ENCODE data around the gene SDSL.
A peak's percentile ranks its signal among the peaks of the same experiment; 100 is the strongest.

SDSL gene

DNA sequence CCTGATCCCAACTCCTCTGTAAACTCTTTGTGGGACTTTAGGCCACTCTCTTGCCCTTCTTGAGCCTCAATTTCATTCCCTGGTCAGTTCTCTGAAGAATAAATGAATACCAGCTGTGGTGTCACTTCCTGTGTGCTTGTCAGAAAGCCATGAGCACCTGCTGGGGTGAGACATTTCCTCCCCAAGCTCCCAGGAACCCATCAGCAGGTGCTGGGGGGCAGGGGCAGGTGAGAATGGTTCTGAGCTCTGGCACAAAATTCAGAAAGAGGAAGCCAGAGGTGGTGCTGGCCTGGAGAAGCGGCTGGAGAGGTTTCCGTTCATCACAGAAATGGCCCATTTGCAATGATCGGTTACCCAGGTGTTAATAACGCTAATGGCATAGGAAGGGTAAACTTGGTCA lies 34.6 kb downstream of the SDSL start:
- DNase-seq (ENCODE audit: low read depth): no peak
- no peak overlapping the region for H3K4me3 ChIP-seq (ENCODE audit: control insufficient read depth, low read depth, low read length)
- TF ChIP-seq, protein P1, sequence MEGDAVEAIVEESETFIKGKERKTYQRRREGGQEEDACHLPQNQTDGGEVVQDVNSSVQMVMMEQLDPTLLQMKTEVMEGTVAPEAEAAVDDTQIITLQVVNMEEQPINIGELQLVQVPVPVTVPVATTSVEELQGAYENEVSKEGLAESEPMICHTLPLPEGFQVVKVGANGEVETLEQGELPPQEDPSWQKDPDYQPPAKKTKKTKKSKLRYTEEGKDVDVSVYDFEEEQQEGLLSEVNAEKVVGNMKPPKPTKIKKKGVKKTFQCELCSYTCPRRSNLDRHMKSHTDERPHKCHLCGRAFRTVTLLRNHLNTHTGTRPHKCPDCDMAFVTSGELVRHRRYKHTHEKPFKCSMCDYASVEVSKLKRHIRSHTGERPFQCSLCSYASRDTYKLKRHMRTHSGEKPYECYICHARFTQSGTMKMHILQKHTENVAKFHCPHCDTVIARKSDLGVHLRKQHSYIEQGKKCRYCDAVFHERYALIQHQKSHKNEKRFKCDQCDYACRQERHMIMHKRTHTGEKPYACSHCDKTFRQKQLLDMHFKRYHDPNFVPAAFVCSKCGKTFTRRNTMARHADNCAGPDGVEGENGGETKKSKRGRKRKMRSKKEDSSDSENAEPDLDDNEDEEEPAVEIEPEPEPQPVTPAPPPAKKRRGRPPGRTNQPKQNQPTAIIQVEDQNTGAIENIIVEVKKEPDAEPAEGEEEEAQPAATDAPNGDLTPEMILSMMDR (conservative IDR thresholded peaks at IDR 0.05; ENCODE audit: control insufficient read depth, insufficient read depth, low read depth, low read length): no peak

DNA sequence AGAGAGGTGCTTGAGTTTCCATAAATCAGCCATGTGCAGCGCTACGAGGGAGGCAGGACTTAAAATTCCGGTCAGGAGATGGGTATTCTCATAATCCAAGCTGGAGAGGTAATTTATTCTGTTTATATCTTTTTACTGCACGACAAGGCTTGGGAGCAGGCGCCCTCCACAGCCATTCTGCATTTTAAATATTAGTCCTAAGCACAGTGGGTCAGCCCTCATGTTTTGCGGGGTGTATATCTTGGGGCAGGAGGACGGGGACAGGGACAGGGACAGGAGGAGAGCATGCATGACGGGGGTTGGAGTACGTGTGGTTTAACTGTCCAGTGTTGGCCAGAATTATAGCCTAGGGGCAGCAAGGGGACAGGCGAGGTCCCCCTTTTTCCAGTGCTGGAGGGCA lies 35.0 kb downstream of the SDSL start:
- DNase-seq (ENCODE audit: low read depth): no peak
- no peak overlapping the region for H3K4me3 ChIP-seq (ENCODE audit: control insufficient read depth, low read depth, low read length)
- TF ChIP-seq, protein P1 (conservative IDR thresholded peaks at IDR 0.05; ENCODE audit: control insufficient read depth, insufficient read depth, low read depth, low read length): no peak

DNA sequence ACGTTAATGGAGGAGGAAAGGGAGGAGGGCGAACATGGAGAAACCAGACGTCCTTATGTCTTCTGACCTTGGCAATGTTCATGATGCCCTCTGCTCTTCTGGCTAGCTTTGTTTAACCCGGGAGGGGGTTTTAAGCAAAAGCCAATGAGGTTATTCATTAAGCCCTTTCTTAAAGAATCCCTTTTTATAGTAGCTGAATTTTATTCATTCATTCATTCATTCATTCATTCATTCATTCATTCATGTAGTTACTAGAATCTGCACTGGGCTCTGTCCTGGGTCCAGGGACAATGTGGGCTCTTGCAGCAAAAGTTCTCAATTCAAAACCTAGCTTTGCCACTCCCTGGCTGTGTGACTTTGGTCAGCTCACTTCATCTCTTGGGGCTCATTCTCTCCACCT lies 35.5 kb downstream of the SDSL start:
- no peak overlapping the region for H3K4me3 ChIP-seq (ENCODE audit: control insufficient read depth, low read depth, low read length)
- no peak for DNase-seq (ENCODE audit: low read depth)
- TF ChIP-seq, protein P1 (conservative IDR thresholded peaks at IDR 0.05; ENCODE audit: control insufficient read depth, insufficient read depth, low read depth, low read length): no peak

DNA sequence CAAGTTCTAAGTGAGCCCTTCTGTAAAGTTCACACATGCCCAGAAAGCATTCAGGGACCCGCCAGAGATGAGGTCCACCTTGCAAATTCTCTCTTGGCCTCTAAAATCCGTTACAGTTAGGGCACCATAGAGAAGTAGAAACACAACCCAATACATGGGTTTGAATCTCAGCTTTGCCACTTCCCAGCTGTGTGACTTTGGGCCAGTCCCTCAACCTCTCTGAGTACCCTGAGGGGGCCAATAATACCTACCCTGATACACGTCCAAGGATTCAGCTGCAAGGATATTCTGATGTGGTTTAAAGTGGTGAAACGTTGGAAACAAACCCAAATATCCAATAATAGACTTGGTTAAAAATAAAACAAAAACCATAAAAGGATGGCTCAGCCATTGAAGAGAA lies 37.8 kb downstream of the SDSL start:
- no peak for DNase-seq (ENCODE audit: low read depth)
- H3K4me3 ChIP-seq (ENCODE audit: control insufficient read depth, low read depth, low read length): no peak overlapping the region
- TF ChIP-seq, protein P1 (conservative IDR thresholded peaks at IDR 0.05; ENCODE audit: control insufficient read depth, insufficient read depth, low read depth, low read length): no peak

DNA sequence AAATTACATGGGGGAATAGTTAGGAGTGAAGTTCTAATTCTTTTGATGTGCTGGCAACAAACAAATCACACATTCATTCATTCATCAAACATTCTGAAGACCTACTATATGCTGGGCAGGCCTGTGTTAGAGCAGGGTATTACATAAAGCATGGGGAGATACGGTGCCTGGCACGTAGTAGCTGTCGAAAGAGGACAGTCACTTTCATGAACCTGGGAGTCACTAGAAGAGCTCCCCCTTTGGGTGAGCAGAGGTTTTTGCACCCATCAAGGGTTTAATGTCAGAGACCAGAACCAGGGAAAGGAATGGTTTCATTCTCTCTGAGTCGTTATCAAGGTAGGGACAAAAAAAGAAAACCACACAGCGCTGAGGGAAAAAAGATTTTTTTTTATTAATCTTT lies 39.5 kb downstream of the SDSL start:
- DNase-seq (ENCODE audit: low read depth): peak; percentile 23
- H3K4me3 ChIP-seq (ENCODE audit: control insufficient read depth, low read depth, low read length): no peak overlapping the region
- TF ChIP-seq, protein P1 (conservative IDR thresholded peaks at IDR 0.05; ENCODE audit: control insufficient read depth, insufficient read depth, low read depth, low read length): peak; percentile 60

DNA sequence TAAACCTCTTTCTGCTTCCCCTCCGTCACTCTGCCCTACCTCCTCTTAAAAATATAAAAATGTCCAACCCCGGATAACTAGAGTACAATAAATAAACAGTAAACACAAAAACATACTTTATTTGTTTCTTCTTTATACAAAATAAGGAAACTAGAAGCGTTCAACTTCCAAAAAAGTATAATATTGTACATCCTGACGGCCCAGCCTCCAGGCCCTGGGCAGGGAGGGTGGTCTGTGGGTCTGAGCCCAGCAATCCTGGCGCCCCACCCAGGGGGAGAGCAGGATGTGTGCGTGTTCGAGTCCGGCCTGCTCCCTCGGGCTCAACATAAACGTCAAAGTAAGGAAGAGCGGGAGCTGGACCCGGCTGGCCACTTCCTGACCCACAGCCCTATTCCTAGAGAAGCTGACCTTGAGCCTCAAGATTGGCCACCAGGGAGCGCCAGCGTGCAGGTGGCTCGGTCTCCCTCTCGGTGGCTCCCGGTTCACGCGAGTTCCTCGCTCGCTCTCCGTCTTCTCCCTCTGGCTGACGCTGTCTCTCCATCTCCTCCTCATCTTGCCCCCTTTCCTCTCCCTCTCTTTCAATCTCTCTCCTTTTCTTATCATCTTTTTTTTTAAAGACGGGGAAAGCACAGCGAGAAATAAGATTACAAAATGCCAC lies 40.1 kb downstream of the SDSL start:
- H3K4me3 ChIP-seq (ENCODE audit: control insufficient read depth, low read depth, low read length): peak overlapping the region; percentile 10
- TF ChIP-seq, protein P1 (conservative IDR thresholded peaks at IDR 0.05; ENCODE audit: control insufficient read depth, insufficient read depth, low read depth, low read length): peak; percentile 93
- DNase-seq (ENCODE audit: low read depth): peak; percentile 74
